ENCODE results near the gene LRMDA. TPM values are rescaled to one million over a fixed set of nuclear protein-coding genes. Genes with fewer than 3 reads are reported as not detected.

LRMDA gene
- total RNA-seq, 1 experiment from 2014 or later = 4.8 TPM

DNA sequence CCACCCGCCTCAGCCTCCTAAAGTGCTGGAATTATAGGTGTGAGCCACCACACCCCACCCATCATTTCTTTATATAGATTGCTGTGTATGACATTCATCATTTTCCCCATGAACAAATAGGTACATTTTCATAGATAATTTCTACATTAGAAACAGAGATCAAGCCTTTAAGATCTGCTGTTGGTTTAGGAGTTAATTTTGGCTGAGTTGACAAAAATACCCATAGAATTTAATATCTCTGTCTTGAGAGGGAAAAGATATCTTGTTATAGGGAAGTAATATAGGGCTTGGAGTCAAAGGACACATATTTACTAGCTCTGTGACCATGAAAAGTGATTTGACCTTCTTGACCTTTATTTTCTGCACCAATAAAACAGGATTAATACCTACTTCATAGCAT is 51.8 kb downstream of the LRMDA start:
- Histone ChIP-seq H2AFZ (ENCODE audit: low read depth, low read length, poor library complexity, severe bottlenecking) (no peak overlapping the region), H3K9me3 (ENCODE audit: control insufficient read depth in 1 of 2, insufficient read depth in 1 of 2, low read depth in 1 of 2, low read length in 2 of 2) (no peaks in the 10 kb centered on the region), H3K9me2 (ENCODE audit: insufficient read depth) (0 out of 2 replicates have a peak, but pooled peaks cover 3% of the 10 kb centered on the region), H3K27me3 (ENCODE audit: insufficient read depth, low read length) (no peaks in the 10 kb centered on the region), H3K4me1 (ENCODE audit: control insufficient read depth in 1 of 2, insufficient read depth in 2 of 2, low read length in 2 of 2) (no peaks in the 10 kb centered on the region), H3K4me3 (replicated peaks in 1 of 2; ENCODE audit: low read depth in 1 of 2, low read length in 2 of 2) (no peak overlapping the region), H3K4me2 (ENCODE audit: low read length) (no peak overlapping the region), H3K27ac (ENCODE audit: low read depth, low read length) (no peak overlapping the region), H4K20me1 (ENCODE audit: insufficient read depth) (no peaks in the 10 kb centered on the region), H3K9ac (ENCODE audit: low read length) (no peak overlapping the region), H3K79me2 (ENCODE audit: insufficient read depth, low read length) (no peaks in the 10 kb centered on the region), H3K36me3 (ENCODE audit: control insufficient read depth in 1 of 2, insufficient read depth in 2 of 2, low read length in 2 of 2) (no peaks in the 10 kb centered on the region)
- ChIA-PET RAD21 (ENCODE audit: low non-redundant PET in 1 of 2, low total read pairs in 2 of 2, uncharacterized antibody in 2 of 2, unreplicated experiment in 2 of 2) (no interaction called here), POLR2A (no interaction called here), CTCF (no interaction called here)
- TF ChIP-seq, protein P1, sequence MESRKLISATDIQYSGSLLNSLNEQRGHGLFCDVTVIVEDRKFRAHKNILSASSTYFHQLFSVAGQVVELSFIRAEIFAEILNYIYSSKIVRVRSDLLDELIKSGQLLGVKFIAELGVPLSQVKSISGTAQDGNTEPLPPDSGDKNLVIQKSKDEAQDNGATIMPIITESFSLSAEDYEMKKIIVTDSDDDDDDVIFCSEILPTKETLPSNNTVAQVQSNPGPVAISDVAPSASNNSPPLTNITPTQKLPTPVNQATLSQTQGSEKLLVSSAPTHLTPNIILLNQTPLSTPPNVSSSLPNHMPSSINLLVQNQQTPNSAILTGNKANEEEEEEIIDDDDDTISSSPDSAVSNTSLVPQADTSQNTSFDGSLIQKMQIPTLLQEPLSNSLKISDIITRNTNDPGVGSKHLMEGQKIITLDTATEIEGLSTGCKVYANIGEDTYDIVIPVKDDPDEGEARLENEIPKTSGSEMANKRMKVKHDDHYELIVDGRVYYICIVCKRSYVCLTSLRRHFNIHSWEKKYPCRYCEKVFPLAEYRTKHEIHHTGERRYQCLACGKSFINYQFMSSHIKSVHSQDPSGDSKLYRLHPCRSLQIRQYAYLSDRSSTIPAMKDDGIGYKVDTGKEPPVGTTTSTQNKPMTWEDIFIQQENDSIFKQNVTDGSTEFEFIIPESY (IDR thresholded peaks at IDR 0.05; ENCODE audit: extremely low read depth, insufficient replicate concordance, low read length) = no peak
- TF ChIP-seq ZNF274 (IDR thresholded peaks at IDR 0.05; ENCODE audit: low read depth, low read length) (no peak), EZH2 (IDR thresholded peaks at IDR 0.05) (no peak), POLR2AphosphoS5 (IDR thresholded peaks at IDR 0.05; ENCODE audit: low read depth, low read length) (no peak), FOSL1 (IDR thresholded peaks at IDR 0.05; ENCODE audit: low read depth) (no peak), SIN3A (IDR thresholded peaks at IDR 0.05; ENCODE audit: low read depth) (no peak), TCF7L2 (IDR thresholded peaks at IDR 0.05; ENCODE audit: borderline replicate concordance, extremely low read depth, insufficient read depth, insufficient read length) (no peak), JUND (IDR thresholded peaks at IDR 0.05) (no peak), ELF1 (IDR thresholded peaks at IDR 0.05; ENCODE audit: borderline replicate concordance, low read depth) (no peak), YY1 (IDR thresholded peaks at IDR 0.05; ENCODE audit: extremely low read depth, insufficient replicate concordance, low read depth, low read length) (no peak), SP1 (IDR thresholded peaks at IDR 0.05; ENCODE audit: low read depth) (no peak), ZFX (IDR thresholded peaks at IDR 0.05) (no peak), POLR2A (IDR thresholded peaks at IDR 0.05; ENCODE audit: borderline replicate concordance, extremely low read depth, insufficient read depth, insufficient read length) (no peak), SRF (IDR thresholded peaks at IDR 0.05; ENCODE audit: low read depth) (no peak), CBX3 (IDR thresholded peaks at IDR 0.05; ENCODE audit: low read depth) (no peak)
- TF ChIP-seq, protein P2, sequence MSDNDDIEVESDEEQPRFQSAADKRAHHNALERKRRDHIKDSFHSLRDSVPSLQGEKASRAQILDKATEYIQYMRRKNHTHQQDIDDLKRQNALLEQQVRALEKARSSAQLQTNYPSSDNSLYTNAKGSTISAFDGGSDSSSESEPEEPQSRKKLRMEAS (IDR thresholded peaks at IDR 0.05) = no peak
- TF ChIP-seq, protein P3, sequence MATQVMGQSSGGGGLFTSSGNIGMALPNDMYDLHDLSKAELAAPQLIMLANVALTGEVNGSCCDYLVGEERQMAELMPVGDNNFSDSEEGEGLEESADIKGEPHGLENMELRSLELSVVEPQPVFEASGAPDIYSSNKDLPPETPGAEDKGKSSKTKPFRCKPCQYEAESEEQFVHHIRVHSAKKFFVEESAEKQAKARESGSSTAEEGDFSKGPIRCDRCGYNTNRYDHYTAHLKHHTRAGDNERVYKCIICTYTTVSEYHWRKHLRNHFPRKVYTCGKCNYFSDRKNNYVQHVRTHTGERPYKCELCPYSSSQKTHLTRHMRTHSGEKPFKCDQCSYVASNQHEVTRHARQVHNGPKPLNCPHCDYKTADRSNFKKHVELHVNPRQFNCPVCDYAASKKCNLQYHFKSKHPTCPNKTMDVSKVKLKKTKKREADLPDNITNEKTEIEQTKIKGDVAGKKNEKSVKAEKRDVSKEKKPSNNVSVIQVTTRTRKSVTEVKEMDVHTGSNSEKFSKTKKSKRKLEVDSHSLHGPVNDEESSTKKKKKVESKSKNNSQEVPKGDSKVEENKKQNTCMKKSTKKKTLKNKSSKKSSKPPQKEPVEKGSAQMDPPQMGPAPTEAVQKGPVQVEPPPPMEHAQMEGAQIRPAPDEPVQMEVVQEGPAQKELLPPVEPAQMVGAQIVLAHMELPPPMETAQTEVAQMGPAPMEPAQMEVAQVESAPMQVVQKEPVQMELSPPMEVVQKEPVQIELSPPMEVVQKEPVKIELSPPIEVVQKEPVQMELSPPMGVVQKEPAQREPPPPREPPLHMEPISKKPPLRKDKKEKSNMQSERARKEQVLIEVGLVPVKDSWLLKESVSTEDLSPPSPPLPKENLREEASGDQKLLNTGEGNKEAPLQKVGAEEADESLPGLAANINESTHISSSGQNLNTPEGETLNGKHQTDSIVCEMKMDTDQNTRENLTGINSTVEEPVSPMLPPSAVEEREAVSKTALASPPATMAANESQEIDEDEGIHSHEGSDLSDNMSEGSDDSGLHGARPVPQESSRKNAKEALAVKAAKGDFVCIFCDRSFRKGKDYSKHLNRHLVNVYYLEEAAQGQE (IDR thresholded peaks at IDR 0.05; ENCODE audit: low read depth) = no peak
- TF ChIP-seq, protein P4, sequence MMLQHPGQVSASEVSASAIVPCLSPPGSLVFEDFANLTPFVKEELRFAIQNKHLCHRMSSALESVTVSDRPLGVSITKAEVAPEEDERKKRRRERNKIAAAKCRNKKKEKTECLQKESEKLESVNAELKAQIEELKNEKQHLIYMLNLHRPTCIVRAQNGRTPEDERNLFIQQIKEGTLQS (IDR thresholded peaks at IDR 0.05) = no peak
- ATAC-seq = no peak
- intact Hi-C loops (cut with micrococcal nuclease) = no loop called here
- no TSS peak for BruUV-seq (replicated peaks)
- DNase-seq (ENCODE audit: low read depth, low spot score) = no peak

Measured in HCT116 (cell line).